HepG2 (cell line): Measurements from ENCODE around the gene SCARF1. TPM values are rescaled to one million over a fixed set of nuclear protein-coding genes. Genes with fewer than 3 reads are reported as not detected.

ENCODE experiments used
- ARNT ChIP-seq: fragments of 450-650 bp; IDR thresholded peaks from 2 replicates; pipeline ENCODE4 v1.6.1; 2017
- CC2D1A ChIP-seq: sonication (generic); formaldehyde crosslinking; IDR thresholded peaks from 2 replicates; pipeline ENCODE4 v1.8.1; 2023; ENCODE audit warnings: mild to moderate bottlenecking, missing genetic modification reagents
- HDAC6 ChIP-seq: fragments of 200-600 bp; sonication (generic); IDR thresholded peaks from 2 replicates; pipeline ENCODE4 v1.7.0; 2017; ENCODE audit warnings: mild to moderate bottlenecking, antibody characterized with exemption, low read length, low read depth
- KLF9 ChIP-seq: IDR thresholded peaks from 2 replicates; pipeline ENCODE4 v1.6.1; 2016; ENCODE audit warnings: low read depth
- NR2C2 ChIP-seq: sonication (generic); formaldehyde crosslinking; IDR thresholded peaks from 2 replicates; pipeline ENCODE4 v1.4.0; 2020; ENCODE audit warnings: missing genetic modification reagents, mild to moderate bottlenecking, moderate library complexity, borderline replicate concordance
- PHF20 ChIP-seq: sonication (generic); formaldehyde crosslinking; IDR thresholded peaks from 2 replicates; pipeline ENCODE4 v1.5.0; 2020; ENCODE audit warnings: mild to moderate bottlenecking, missing genetic modification reagents
- PHF21A ChIP-seq: sonication (generic); formaldehyde crosslinking; IDR thresholded peaks from 2 replicates; pipeline ENCODE4 v1.5.0; 2020; ENCODE audit warnings: mild to moderate bottlenecking, missing genetic modification reagents
- REL ChIP-seq: sonication (generic); formaldehyde crosslinking; conservative IDR thresholded peaks from 2 replicates; pipeline ENCODE4 v1.8.0; 2022; ENCODE audit warnings: mild to moderate bottlenecking, missing genetic modification reagents, moderate library complexity
- SOX6 ChIP-seq, 2 experiments: fragments of 450-650 bp in 1 of 2; sonication (generic) in 1 of 2; formaldehyde crosslinking in 1 of 2; IDR thresholded peaks; 2 replicates each; pipeline versions ENCODE4 v1.4.0 to v1.6.1; 2017 to 2020; ENCODE audit warnings: antibody characterized with exemption in 1 of 2, mild to moderate bottlenecking in 1 of 2, missing genetic modification reagents in 1 of 2
- TBL1XR1 ChIP-seq: fragments of 150-350 bp; IDR thresholded peaks from 2 replicates; pipeline ENCODE4 v1.6.1; 2014; ENCODE audit warnings: borderline replicate concordance, low read length; ENCODE audit not compliant: partially characterized antibody
- ZFP1 ChIP-seq: IDR thresholded peaks from 2 replicates; pipeline ENCODE4 v1.6.1; 2016
- ZNF224 ChIP-seq: sonication (generic); formaldehyde crosslinking; IDR thresholded peaks from 2 replicates; pipeline ENCODE4 v1.5.0; 2020; ENCODE audit warnings: mild to moderate bottlenecking, missing genetic modification reagents
- ZNF549 ChIP-seq: sonication (generic); formaldehyde crosslinking; IDR thresholded peaks from 2 replicates; pipeline ENCODE4 v1.5.0; 2020; ENCODE audit warnings: missing genetic modification reagents
- ZNF580 ChIP-seq: IDR thresholded peaks from 2 replicates; pipeline ENCODE4 v1.6.1; 2016; ENCODE audit warnings: low read depth, borderline replicate concordance
- ZNF709 ChIP-seq: sonication (generic); formaldehyde crosslinking; IDR thresholded peaks from 2 replicates; pipeline ENCODE4 v1.5.0; 2020; ENCODE audit warnings: mild to moderate bottlenecking, missing genetic modification reagents
- ZSCAN5A ChIP-seq: sonication (generic); formaldehyde crosslinking; IDR thresholded peaks from 2 replicates; pipeline ENCODE4 v1.8.0; 2022; ENCODE audit warnings: mild to moderate bottlenecking, missing genetic modification reagents, borderline replicate concordance
- polyA plus RNA-seq, 8 experiments: library from polyadenylated mRNA; depleted of rRNA in 3 of 8; stranded (reverse) in 7 of 8; unstranded in 1 of 8; fragments of >200 nt; fragmentation: Illumina TruSeq in 4 of 8; extraction: Trizol in 4 of 8; gene quantifications; 2 replicates each; pipeline versions ENCODE4 v1.2.1 to v1.2.3, GENCODE V29; 2011 to 2016; ENCODE audit warnings: low read depth in 4 of 8, missing spikeins in 1 of 8, mixed read lengths in 1 of 8; ENCODE audit not compliant: insufficient read depth in 1 of 8
- total RNA-seq, 5 experiments: library from RNA; depleted of rRNA; stranded (reverse); fragments of >200 nt; fragmentation: Illumina TruSeq; extraction: Trizol; gene quantifications; 2 replicates each; pipeline ENCODE4 v1.2.3, GENCODE V29; 2016; ENCODE audit warnings: low read depth in 1 of 5
- TF ChIP-seq, protein P1 (sequence below): sonication (generic); formaldehyde crosslinking; IDR thresholded peaks from 2 replicates; pipeline ENCODE4 v1.4.0; 2020; ENCODE audit warnings: missing genetic modification reagents; ENCODE audit errors: not compliant biosample characterization
- TF ChIP-seq, protein P2 (sequence below): sonication (generic); formaldehyde crosslinking; IDR thresholded peaks from 2 replicates; pipeline ENCODE4 v1.5.0; 2020; ENCODE audit warnings: mild to moderate bottlenecking, missing genetic modification reagents, borderline replicate concordance
- TF ChIP-seq, protein P3 (sequence below): sonication (generic); formaldehyde crosslinking; IDR thresholded peaks from 2 replicates; pipeline ENCODE4 v1.4.0; 2020; ENCODE audit warnings: mild to moderate bottlenecking, low read depth, missing genetic modification reagents
- TF ChIP-seq, protein P4 (sequence below): sonication (generic); formaldehyde crosslinking; IDR thresholded peaks from 2 replicates; pipeline ENCODE4 v1.5.0; 2020; ENCODE audit warnings: missing genetic modification reagents, mild to moderate bottlenecking, borderline replicate concordance

Gene SCARF1
- total and polyA plus RNA-seq, 2 of the 13 experiments (the other 11 are each of a cell fraction or from before 2014, with no cell fraction given): 0.24 to 0.71 TPM

DNA sequence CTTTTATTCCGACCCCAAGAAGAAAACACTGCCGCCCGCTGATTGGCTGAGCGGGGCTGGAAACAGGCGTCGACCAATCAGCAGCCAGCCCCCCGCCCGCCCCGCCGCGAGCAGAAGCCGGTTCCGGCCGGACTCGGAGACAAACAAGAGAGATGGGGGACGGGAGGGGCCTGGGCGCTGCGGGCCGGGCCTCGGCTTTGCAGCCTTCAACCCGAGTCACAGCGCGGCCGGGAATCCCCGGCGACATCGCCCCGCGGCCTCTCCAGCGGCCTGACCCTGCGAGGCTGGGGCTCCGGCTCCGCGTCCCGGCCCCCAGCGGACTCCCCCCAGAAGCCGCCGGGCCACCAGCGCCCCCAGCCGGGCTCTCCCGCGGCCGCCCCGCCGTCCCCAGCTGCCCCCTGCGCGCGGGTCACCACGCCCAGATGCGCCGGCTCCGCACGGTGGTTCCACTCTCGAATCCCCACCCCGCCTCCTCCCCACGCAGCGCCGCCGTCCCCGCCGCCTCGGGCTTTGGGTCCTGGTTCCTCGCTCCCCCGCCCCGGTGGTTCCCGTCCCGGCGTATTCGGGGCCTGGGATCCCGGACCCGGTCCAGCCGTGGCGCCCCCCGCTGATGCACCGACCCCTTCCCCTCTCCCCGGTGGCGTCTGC is 16.6 kb downstream of the SCARF1 start (continued):
- TF ChIP-seq ZSCAN5A (CRISPR knock-in tag) (no peak; the same call in 1 of the 2 replicates), CC2D1A (CRISPR knock-in tag) (no peak), ZNF549 (CRISPR knock-in tag) (no peak), SOX6 (IDR thresholded peaks at IDR 0.05) (no peak), SOX6 (CRISPR knock-in tag; IDR thresholded peaks at IDR 0.05) (peak; percentile 2; the same call in 1 of the 2 replicates), HDAC6 (no peak), ZFP1 (CRISPR knock-in tag) (no peak), KLF9 (CRISPR knock-in tag) (no peak), PHF21A (CRISPR knock-in tag) (peak; percentile 100), REL (CRISPR knock-in tag) (no peak), ZNF580 (CRISPR knock-in tag) (0 out of 2 replicates have a peak, but pooled peaks have one; percentile 14), PHF20 (CRISPR knock-in tag) (0 out of 2 replicates have a peak, but pooled peaks have one; percentile 18), ZNF709 (CRISPR knock-in tag) (0 out of 2 replicates have a peak, but pooled peaks have one; percentile 36), ZNF224 (CRISPR knock-in tag) (0 out of 2 replicates have a peak, but pooled peaks have one; percentile 17), TBL1XR1 (peak; percentile 9), ARNT (no peak), NR2C2 (CRISPR knock-in tag) (no peak)
- TF ChIP-seq, protein P1, sequence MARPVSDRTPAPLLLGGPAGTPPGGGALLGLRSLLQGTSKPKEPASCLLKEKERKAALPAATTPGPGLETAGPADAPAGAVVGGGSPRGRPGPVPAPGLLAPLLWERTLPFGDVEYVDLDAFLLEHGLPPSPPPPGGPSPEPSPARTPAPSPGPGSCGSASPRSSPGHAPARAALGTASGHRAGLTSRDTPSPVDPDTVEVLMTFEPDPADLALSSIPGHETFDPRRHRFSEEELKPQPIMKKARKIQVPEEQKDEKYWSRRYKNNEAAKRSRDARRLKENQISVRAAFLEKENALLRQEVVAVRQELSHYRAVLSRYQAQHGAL (CRISPR knock-in tag): peak; percentile 37
- TF ChIP-seq, protein P2, sequence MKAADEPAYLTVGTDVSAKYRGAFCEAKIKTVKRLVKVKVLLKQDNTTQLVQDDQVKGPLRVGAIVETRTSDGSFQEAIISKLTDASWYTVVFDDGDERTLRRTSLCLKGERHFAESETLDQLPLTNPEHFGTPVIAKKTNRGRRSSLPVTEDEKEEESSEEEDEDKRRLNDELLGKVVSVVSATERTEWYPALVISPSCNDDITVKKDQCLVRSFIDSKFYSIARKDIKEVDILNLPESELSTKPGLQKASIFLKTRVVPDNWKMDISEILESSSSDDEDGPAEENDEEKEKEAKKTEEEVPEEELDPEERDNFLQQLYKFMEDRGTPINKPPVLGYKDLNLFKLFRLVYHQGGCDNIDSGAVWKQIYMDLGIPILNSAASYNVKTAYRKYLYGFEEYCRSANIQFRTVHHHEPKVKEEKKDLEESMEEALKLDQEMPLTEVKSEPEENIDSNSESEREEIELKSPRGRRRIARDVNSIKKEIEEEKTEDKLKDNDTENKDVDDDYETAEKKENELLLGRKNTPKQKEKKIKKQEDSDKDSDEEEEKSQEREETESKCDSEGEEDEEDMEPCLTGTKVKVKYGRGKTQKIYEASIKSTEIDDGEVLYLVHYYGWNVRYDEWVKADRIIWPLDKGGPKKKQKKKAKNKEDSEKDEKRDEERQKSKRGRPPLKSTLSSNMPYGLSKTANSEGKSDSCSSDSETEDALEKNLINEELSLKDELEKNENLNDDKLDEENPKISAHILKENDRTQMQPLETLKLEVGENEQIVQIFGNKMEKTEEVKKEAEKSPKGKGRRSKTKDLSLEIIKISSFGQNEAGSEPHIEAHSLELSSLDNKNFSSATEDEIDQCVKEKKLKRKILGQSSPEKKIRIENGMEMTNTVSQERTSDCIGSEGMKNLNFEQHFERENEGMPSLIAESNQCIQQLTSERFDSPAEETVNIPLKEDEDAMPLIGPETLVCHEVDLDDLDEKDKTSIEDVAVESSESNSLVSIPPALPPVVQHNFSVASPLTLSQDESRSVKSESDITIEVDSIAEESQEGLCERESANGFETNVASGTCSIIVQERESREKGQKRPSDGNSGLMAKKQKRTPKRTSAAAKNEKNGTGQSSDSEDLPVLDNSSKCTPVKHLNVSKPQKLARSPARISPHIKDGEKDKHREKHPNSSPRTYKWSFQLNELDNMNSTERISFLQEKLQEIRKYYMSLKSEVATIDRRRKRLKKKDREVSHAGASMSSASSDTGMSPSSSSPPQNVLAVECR (CRISPR knock-in tag): 0 out of 2 replicates have a peak, but pooled peaks have one; percentile 8
- TF ChIP-seq, protein P3, sequence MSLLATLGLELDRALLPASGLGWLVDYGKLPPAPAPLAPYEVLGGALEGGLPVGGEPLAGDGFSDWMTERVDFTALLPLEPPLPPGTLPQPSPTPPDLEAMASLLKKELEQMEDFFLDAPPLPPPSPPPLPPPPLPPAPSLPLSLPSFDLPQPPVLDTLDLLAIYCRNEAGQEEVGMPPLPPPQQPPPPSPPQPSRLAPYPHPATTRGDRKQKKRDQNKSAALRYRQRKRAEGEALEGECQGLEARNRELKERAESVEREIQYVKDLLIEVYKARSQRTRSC (CRISPR knock-in tag): no peak
- TF ChIP-seq, protein P4, sequence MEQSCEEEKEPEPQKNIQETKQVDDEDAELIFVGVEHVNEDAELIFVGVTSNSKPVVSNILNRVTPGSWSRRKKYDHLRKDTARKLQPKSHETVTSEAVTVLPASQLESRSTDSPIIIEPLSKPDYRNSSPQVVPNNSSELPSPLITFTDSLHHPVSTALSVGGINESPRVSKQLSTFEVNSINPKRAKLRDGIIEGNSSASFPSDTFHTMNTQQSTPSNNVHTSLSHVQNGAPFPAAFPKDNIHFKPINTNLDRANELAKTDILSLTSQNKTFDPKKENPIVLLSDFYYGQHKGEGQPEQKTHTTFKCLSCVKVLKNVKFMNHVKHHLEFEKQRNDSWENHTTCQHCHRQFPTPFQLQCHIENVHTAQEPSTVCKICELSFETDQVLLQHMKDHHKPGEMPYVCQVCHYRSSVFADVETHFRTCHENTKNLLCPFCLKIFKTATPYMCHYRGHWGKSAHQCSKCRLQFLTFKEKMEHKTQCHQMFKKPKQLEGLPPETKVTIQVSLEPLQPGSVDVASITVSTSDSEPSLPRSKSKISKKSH (CRISPR knock-in tag): no peak
